Measurements from ENCODE around the gene GNB5.

The GNB5 gene

GRCh38 chr15:52139599-52140462, 51.4 kb downstream of the GNB5 start:
- no peak for DNase-seq

- DNase-seq: no peak
Observed at GRCh38 chr15:52137432-52138357, 53.5 kb downstream of the GNB5 start.

- no peak for DNase-seq
Observed at GRCh38 chr15:52136442-52136980, 54.7 kb downstream of the GNB5 start.

GRCh38 chr15:52134502-52135144, 56.6 kb downstream of the GNB5 start:
- DNase-seq: no peak

- DNase-seq: no peak
Observed at GRCh38 chr15:52133510-52134220, 57.5 kb downstream of the GNB5 start.

- no peak for DNase-seq
Observed at GRCh38 chr15:52132066-52132465, 59.1 kb downstream of the GNB5 start.

- no peak for DNase-seq
Observed at GRCh38 chr15:52128568-52128967, 62.6 kb downstream of the GNB5 start.

GRCh38 chr15:52124270-52124880, 66.8 kb downstream of the GNB5 start:
- DNase-seq: no peak

- no peak for DNase-seq
Observed at GRCh38 chr15:52121896-52122295, 69.3 kb downstream of the GNB5 start.

- no peak for DNase-seq
Observed at GRCh38 chr15:52121006-52121405, 70.2 kb downstream of the GNB5 start.

- no peak for DNase-seq
Observed at GRCh38 chr15:52120488-52120887, 70.7 kb downstream of the GNB5 start.

GRCh38 chr15:52118969-52119749, 72.0 kb downstream of the GNB5 start:
- no peak for DNase-seq

GRCh38 chr15:52117549-52117948, 73.6 kb downstream of the GNB5 start:
- DNase-seq: no peak

- DNase-seq: no peak
Observed at GRCh38 chr15:52115598-52116427, 75.4 kb downstream of the GNB5 start.

- DNase-seq: no peak
Observed at GRCh38 chr15:52114261-52115055, 76.7 kb downstream of the GNB5 start.

- no peak for DNase-seq
Observed at GRCh38 chr15:52113708-52114107, 77.5 kb downstream of the GNB5 start.

- DNase-seq: no peak
Observed at GRCh38 chr15:52113235-52113634, 78.0 kb downstream of the GNB5 start.

- DNase-seq: no peak
Observed at GRCh38 chr15:52112203-52112750, 78.9 kb downstream of the GNB5 start.

All from NCI-H2081 treated with DMSO at 0.1 percent for 48 hours (cell line).